Activated CD4-positive, alpha-beta T cell treated with anti-CD3 and anti-CD28 coated beads for 36 hours (primary cell): ENCODE measurements around the gene VCX. TPM values are rescaled to one million over a fixed set of nuclear protein-coding genes. Genes with fewer than 3 reads are reported as not detected.

ENCODE experiments used
- total RNA-seq, 2 experiments: library from RNA; stranded (reverse); gene quantifications; one replicate each; pipeline ENCODE4 v1.2.3, GENCODE V29; 2021

Gene VCX
- total RNA-seq, 2 experiments from 2014 or later, result not detected

Other genes with a start within 250 kb of the VCX start
- 10 to 100 TPM; 12.8 to 14.4 TPM for gene PNPLA4, start 84.2 kb downstream of the VCX start, total RNA-seq